IMR-90 (cell line): ENCODE results near the gene SPATA31A7. TPM values are rescaled to one million over a fixed set of nuclear protein-coding genes. Genes with fewer than 3 reads are reported as not detected.
"Not testable (repeated sequence)": the region's sequence is repeated elsewhere in the genome, so short reads cannot be mapped to it uniquely, and the experiment has no call there.

ENCODE experiments used
- ATAC-seq: fragments of 200-7000 bp; cut with Tn5 transposase; 2 replicates; pipeline ENCODE4 v1.9.1; 2020; ENCODE audit warnings: low read depth, mild to moderate bottlenecking, moderate library complexity
- Bru-seq: library from RNA; stranded (reverse); fragments of 400-500 nt; gene quantifications from one replicate; lab custom pipeline; 2021; lab: Mats Ljungman, UMichigan
- BruChase-seq, 2 experiments: library from RNA; stranded (reverse); fragments of 400-500 nt; gene quantifications; one replicate each; lab custom pipeline; 2021; lab: Mats Ljungman, UMichigan
- BruUV-seq: library from RNA; stranded (reverse); fragments of 400-500 nt; replicated peaks from 2 replicates; lab custom pipeline; 2021; lab: Mats Ljungman, UMichigan
- CTCF ChIA-PET: fragments of 300-600 bp; formaldehyde crosslinking; extraction: SDS; loops from one replicate; lab custom pipeline; 2021; ENCODE audit warnings: antibody characterized with exemption; lab: Yijun Ruan, JAX
- POLR2A ChIA-PET: fragments of 300-600 bp; sonication (Branson Sonifier 250); formaldehyde crosslinking; loops from one replicate; lab custom pipeline; 2022; ENCODE audit warnings: antibody characterized with exemption; ENCODE audit not compliant: unreplicated experiment; lab: Charles Lee
- DNase-seq: peaks from one replicate; pipeline ENCODE4 v3.0.0; 2013
- H2AFZ ChIP-seq: replicated peaks from 2 replicates; pipeline ENCODE3; 2013; ENCODE audit warnings: low read length, mild to moderate bottlenecking; ENCODE audit not compliant: poor library complexity
- H2AK5ac ChIP-seq: 2 replicates; pipeline ENCODE4 v1.6.1; 2013; ENCODE audit warnings: low read depth, low read length, inconsistent platforms
- H2AK9ac ChIP-seq: replicated peaks from 2 replicates; pipeline ENCODE3; 2013; ENCODE audit warnings: mild to moderate bottlenecking, low read depth, low read length, moderate library complexity; ENCODE audit not compliant: poor library complexity
- H2BK120ac ChIP-seq: 2 replicates; pipeline ENCODE4 v1.6.1; 2013; ENCODE audit warnings: low read depth, low read length, inconsistent platforms
- H2BK15ac ChIP-seq: 3 replicates; pipeline ENCODE4 v1.6.1; 2013; ENCODE audit warnings: low read depth, low read length, inconsistent platforms
- H2BK20ac ChIP-seq: 2 replicates; pipeline ENCODE4 v1.6.1; 2013; ENCODE audit warnings: low read depth, mild to moderate bottlenecking, inconsistent platforms, low read length, moderate library complexity
- H2BK5ac ChIP-seq: 2 replicates; pipeline ENCODE4 v1.6.1; 2013; ENCODE audit warnings: mild to moderate bottlenecking, low read depth, low read length, inconsistent platforms; ENCODE audit not compliant: poor library complexity, severe bottlenecking
- H3K14ac ChIP-seq: replicated peaks from 2 replicates; pipeline ENCODE4 v1.6.1; 2013; ENCODE audit warnings: low read depth, low read length, inconsistent platforms
- H3K18ac ChIP-seq: 2 replicates; pipeline ENCODE4 v1.6.1; 2013; ENCODE audit warnings: low read depth, low read length, control low read depth
- H3K23ac ChIP-seq: 2 replicates; pipeline ENCODE4 v1.6.1; 2013; ENCODE audit warnings: low read depth, low read length, inconsistent platforms
- H3K27ac ChIP-seq: 2 replicates; pipeline ENCODE4 v1.5.1; 2013; ENCODE audit warnings: mild to moderate bottlenecking, control low read depth, low read length; ENCODE audit not compliant: insufficient read depth
- H3K27me3 ChIP-seq: 2 replicates; pipeline ENCODE4 v1.6.1; 2013; ENCODE audit warnings: low read length; ENCODE audit not compliant: control insufficient read depth, insufficient read depth
- H3K36me3 ChIP-seq: 2 replicates; pipeline ENCODE4 v1.6.1; 2013; ENCODE audit warnings: low read length, mixed read lengths; ENCODE audit not compliant: control insufficient read depth, insufficient read depth
- H3K4ac ChIP-seq: 2 replicates; pipeline ENCODE4 v1.6.1; 2013; ENCODE audit warnings: low read depth, low read length, inconsistent platforms
- H3K4me1 ChIP-seq: 2 replicates; pipeline ENCODE4 v1.6.1; 2013; ENCODE audit warnings: low read length, mixed read lengths; ENCODE audit not compliant: control insufficient read depth, insufficient read depth
- H3K4me2 ChIP-seq: 2 replicates; pipeline ENCODE4 v1.6.1; 2013; ENCODE audit warnings: low read depth, mild to moderate bottlenecking, control low read depth, low read length, moderate library complexity
- H3K4me3 ChIP-seq: 2 replicates; pipeline ENCODE4 v1.5.1; 2013; ENCODE audit warnings: low read depth, mild to moderate bottlenecking, control low read depth, low read length, moderate library complexity; ENCODE audit not compliant: insufficient read depth
- H3K56ac ChIP-seq: 2 replicates; pipeline ENCODE4 v1.6.1; 2013; ENCODE audit warnings: low read length, inconsistent platforms; ENCODE audit not compliant: insufficient read depth; ENCODE audit errors: extremely low read depth
- H3K79me1 ChIP-seq, 2 experiments: 2 replicates each; pipeline ENCODE4 v1.6.1; 2013; ENCODE audit warnings: low read length in 2 of 2, inconsistent platforms in 1 of 2, low read depth in 1 of 2
- H3K9ac ChIP-seq: 2 replicates; pipeline ENCODE4 v1.6.1; 2013; ENCODE audit warnings: low read depth, low read length, control low read depth
- H3K9me1 ChIP-seq: 2 replicates; pipeline ENCODE4 v1.6.1; 2013; ENCODE audit warnings: low read length, inconsistent platforms; ENCODE audit not compliant: insufficient read depth
- H3K9me3 ChIP-seq: 2 replicates; pipeline ENCODE4 v1.6.1; 2013; ENCODE audit warnings: low read length; ENCODE audit not compliant: control insufficient read depth, insufficient read depth
- H4K20me1 ChIP-seq: 2 replicates; pipeline ENCODE4 v1.6.1; 2013; ENCODE audit warnings: low read length, inconsistent platforms; ENCODE audit not compliant: insufficient read depth
- H4K5ac ChIP-seq: 2 replicates; pipeline ENCODE4 v1.6.1; 2013; ENCODE audit warnings: mild to moderate bottlenecking, low read depth, low read length, control low read depth
- H4K8ac ChIP-seq, 2 experiments: 2 replicates each; pipeline ENCODE4 v1.6.1; 2013; ENCODE audit warnings: low read depth in 2 of 2, low read length in 2 of 2, control low read depth in 1 of 2, inconsistent platforms in 1 of 2
- H4K91ac ChIP-seq: 2 replicates; pipeline ENCODE4 v1.6.1; 2013; ENCODE audit warnings: low read depth, low read length, inconsistent platforms; ENCODE audit not compliant: insufficient read depth
- WGBS, 2 experiments: methylation state at CpG; one replicate each; pipeline versions ENCODE4 v1.1.5 to v1.1.7; 2013; ENCODE audit warnings: missing lambda C conversion rate in 2 of 2; ENCODE audit not compliant: insufficient read length in 1 of 2; ENCODE audit errors: extremely low coverage in 2 of 2; 5-methylcytosine and 5-hydroxymethylcytosine counted together
- dilution Hi-C: fragments of 300-500 bp; cut with HindIII; formaldehyde crosslinking; loops from one replicate; pipeline ENCODE4 v1.14.3; 2018; ENCODE audit warnings: low sequenced_read_pairs; ENCODE audit not compliant: unreplicated experiment
- in situ Hi-C: fragments of 300-500 bp; cut with MboI; formaldehyde crosslinking; loops from 3 replicates; pipeline ENCODE4 v1.14.3; 2019; ENCODE audit warnings: low sequenced_read_pairs, inconsistent platforms, mixed read lengths
- intact Hi-C: fragments of 100-400 bp; cut with micrococcal nuclease; formaldehyde crosslinking; loops from 2 replicates; pipeline ENCODE4 v1.10.0; 2022
- long read RNA-seq: library from polyadenylated mRNA; unstranded; transcript quantifications from one replicate; pipeline ENCODE4 v2.0.0, GENCODE V29; 2021; ENCODE audit not compliant: unreplicated experiment
- polyA plus RNA-seq, 3 experiments: library from polyadenylated mRNA; depleted of rRNA; stranded (reverse); fragments of >200 nt; gene quantifications; 2 replicates each; pipeline ENCODE4 v1.2.3, GENCODE V29; 2012; ENCODE audit warnings: low replicate concordance in 1 of 3
- total RNA-seq: library from RNA; depleted of rRNA; stranded (reverse); fragments of >200 nt; gene quantifications from 2 replicates; pipeline ENCODE4 v1.2.3, GENCODE V29; 2012; rRNA removed

Gene SPATA31A7
- total RNA-seq (not detected in 2 replicates), polyA plus RNA-seq (2012; rRNA removed) (not detected in 2 replicates), Bru-seq, nascent RNA (not detected), BruChase-seq, experiment 1, labeled RNA remaining after a 6-hour chase (not detected), BruChase-seq, experiment 2, labeled RNA remaining after a 2-hour chase (not detected)
- not detected in 2 replicates for polyA plus RNA-seq (2012; cell fraction: cytosol; rRNA removed)
- not detected in 2 replicates for polyA plus RNA-seq (2012; cell fraction: nucleus; rRNA removed; ENCODE audit: low replicate concordance)
- long read RNA-seq: 0 reads

- in situ Hi-C loops, H4K5ac ChIP-seq: not testable (repeated sequence)
Measured at GRCh38 chr9:61189736-61190135, at the start of gene SPATA31A7. SPATA31A7 (plus strand) TSS chr9:61190036; CDS start chr9:61190065, 29 bp downstream.

GRCh38 chr9:61226438-61226837 lies 36.6 kb downstream of the SPATA31A7 start:
- H4K5ac ChIP-seq, H2AK5ac ChIP-seq, in situ Hi-C loops, H3K56ac ChIP-seq, H2BK5ac ChIP-seq, CTCF ChIA-PET, H2AK9ac ChIP-seq, H3K23ac ChIP-seq, H4K8ac ChIP-seq, H2BK15ac ChIP-seq, H4K91ac ChIP-seq, H3K4ac ChIP-seq, H3K27ac ChIP-seq, H3K9me1 ChIP-seq, intact Hi-C loops, H3K14ac ChIP-seq, H3K4me1 ChIP-seq, H2AFZ ChIP-seq, H3K4me3 ChIP-seq, DNase-seq, POLR2A ChIA-PET, H3K9ac ChIP-seq, H3K4me2 ChIP-seq, H3K9me3 ChIP-seq, H2BK120ac ChIP-seq, dilution Hi-C loops, H2BK20ac ChIP-seq, ATAC-seq, BruUV-seq, H3K27me3 ChIP-seq, H4K20me1 ChIP-seq, H3K79me1 ChIP-seq, H3K18ac ChIP-seq, H3K36me3 ChIP-seq: not testable (repeated sequence)
- 100% methylated on average over 1 of the region's 4 CpGs; no CpG with 5 or more reads in 1 of the 2 experiments for WGBS, 2 experiments

More at GRCh38 chr9:61189736-61190135, at the start of gene SPATA31A7:
- H2BK20ac ChIP-seq, H2AK5ac ChIP-seq, BruUV-seq, H3K4me1 ChIP-seq, H3K18ac ChIP-seq, H2BK15ac ChIP-seq, DNase-seq, intact Hi-C loops, ATAC-seq, H3K4ac ChIP-seq, H3K23ac ChIP-seq, H2AK9ac ChIP-seq, H3K79me1 ChIP-seq, H2AFZ ChIP-seq, H3K4me3 ChIP-seq, H3K56ac ChIP-seq, H3K27me3 ChIP-seq, H4K20me1 ChIP-seq, CTCF ChIA-PET, H4K8ac ChIP-seq, H3K27ac ChIP-seq, H2BK120ac ChIP-seq, H3K4me2 ChIP-seq, H3K36me3 ChIP-seq, H2BK5ac ChIP-seq, H4K91ac ChIP-seq, H3K14ac ChIP-seq, H3K9me3 ChIP-seq, H3K9me1 ChIP-seq, H3K9ac ChIP-seq, dilution Hi-C loops, POLR2A ChIA-PET: not testable (repeated sequence)
- no CpG with 5 or more reads among the region's 7 CpGs for WGBS, 2 experiments
